GM12875 (cell line): ENCODE data around the gene SDC1.
A peak's percentile ranks its signal among the peaks of the same experiment; 100 is the strongest.

ENCODE experiments used
- H3K4me3 ChIP-seq: one replicate; pipeline ENCODE4 v1.5.1; 2011; ENCODE audit warnings: low read depth, low read length, control low read depth
- TF ChIP-seq, protein P1 (sequence below): IDR thresholded peaks from 2 replicates; pipeline ENCODE4 v1.5.1; 2011; ENCODE audit warnings: low read depth, mild to moderate bottlenecking, control low read depth, inconsistent platforms, low read length, moderate library complexity, borderline replicate concordance; ENCODE audit not compliant: insufficient read depth

SDC1 gene

DNA sequence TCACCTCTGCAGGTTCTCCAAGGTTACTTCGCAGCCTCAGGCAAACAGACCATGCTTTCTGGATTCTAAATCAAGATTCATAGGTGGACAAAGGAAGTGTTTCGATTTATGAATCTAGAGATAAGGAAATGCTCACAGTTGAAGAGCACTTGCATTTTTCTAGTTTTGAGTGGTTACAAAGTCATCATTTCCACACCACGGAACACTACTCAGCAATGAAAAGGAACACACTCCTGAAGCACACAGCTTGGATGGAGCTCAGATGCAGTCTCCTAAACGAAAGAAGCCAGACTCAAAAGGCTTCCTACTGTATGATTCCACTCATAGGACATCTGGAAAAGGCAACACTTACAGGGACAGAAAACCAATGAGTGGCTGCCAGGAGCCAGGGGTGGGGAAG, 31.7 kb downstream of the SDC1 start:
- TF ChIP-seq, protein P1, sequence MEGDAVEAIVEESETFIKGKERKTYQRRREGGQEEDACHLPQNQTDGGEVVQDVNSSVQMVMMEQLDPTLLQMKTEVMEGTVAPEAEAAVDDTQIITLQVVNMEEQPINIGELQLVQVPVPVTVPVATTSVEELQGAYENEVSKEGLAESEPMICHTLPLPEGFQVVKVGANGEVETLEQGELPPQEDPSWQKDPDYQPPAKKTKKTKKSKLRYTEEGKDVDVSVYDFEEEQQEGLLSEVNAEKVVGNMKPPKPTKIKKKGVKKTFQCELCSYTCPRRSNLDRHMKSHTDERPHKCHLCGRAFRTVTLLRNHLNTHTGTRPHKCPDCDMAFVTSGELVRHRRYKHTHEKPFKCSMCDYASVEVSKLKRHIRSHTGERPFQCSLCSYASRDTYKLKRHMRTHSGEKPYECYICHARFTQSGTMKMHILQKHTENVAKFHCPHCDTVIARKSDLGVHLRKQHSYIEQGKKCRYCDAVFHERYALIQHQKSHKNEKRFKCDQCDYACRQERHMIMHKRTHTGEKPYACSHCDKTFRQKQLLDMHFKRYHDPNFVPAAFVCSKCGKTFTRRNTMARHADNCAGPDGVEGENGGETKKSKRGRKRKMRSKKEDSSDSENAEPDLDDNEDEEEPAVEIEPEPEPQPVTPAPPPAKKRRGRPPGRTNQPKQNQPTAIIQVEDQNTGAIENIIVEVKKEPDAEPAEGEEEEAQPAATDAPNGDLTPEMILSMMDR: no peak
- H3K4me3 ChIP-seq: no peak overlapping the region

DNA sequence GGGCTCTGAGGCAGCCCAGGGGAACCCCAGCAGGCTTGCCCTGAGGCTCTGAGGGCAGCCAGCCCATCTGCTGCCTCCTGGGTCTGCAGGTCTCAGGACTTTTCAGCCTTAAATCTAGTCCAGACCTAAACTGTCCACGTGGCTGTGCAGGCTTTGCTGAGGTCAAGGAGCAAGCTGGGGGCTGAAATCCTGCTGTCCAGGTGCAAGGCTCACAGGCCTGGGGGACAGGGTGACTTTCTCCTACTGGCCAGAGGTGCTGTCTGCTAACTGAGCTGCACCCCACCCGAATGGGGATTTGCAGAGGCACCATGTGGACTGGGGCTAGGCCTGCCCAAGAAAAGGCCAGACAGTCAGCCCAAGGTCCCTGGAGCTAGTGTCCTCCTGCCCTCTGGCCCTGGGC, 32.1 kb downstream of the SDC1 start:
- TF ChIP-seq, protein P1: no peak
- H3K4me3 ChIP-seq: no peak overlapping the region

DNA sequence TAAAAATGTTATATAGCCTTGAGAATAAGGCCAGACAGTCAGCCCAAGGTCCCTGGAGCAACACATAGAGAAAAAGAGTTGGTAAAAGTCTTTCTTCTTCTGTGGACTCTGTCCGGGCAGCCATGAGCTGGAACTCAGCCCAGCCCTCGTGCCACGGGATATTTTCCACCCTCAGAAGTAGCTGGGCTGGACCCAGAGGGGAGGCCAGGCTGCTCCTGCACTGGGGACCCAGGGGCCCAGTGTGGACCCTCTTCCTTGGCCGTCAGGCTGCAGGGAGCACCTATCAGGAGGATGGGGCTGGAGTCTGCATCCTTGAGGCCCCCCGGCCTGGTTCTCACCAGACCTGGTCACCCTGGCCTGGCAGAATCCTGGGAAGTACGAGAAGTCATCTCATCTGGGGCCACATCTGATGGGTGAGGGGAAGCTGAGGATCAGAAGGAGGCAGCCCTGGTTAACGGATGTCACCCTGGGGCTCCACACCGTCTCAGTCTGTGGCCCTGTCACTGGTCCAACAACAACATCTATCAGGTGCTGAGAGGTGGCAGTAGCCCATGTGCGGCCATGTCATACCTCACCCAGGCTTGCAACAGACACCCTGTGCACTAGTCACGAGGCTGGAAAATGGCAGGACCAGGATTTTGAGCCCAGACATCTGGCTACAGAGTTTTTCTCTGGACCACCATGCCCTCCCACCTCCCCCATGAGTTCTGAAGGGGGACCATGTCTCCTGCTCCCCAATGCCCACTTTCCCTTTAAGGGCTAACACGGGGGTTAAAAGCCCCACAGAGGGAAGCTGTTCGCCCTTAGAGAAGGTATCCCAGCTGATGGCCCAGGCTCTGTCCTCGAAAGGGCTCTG, 33.0 kb downstream of the SDC1 start:
- TF ChIP-seq, protein P1: no peak
- H3K4me3 ChIP-seq: no peak overlapping the region

DNA sequence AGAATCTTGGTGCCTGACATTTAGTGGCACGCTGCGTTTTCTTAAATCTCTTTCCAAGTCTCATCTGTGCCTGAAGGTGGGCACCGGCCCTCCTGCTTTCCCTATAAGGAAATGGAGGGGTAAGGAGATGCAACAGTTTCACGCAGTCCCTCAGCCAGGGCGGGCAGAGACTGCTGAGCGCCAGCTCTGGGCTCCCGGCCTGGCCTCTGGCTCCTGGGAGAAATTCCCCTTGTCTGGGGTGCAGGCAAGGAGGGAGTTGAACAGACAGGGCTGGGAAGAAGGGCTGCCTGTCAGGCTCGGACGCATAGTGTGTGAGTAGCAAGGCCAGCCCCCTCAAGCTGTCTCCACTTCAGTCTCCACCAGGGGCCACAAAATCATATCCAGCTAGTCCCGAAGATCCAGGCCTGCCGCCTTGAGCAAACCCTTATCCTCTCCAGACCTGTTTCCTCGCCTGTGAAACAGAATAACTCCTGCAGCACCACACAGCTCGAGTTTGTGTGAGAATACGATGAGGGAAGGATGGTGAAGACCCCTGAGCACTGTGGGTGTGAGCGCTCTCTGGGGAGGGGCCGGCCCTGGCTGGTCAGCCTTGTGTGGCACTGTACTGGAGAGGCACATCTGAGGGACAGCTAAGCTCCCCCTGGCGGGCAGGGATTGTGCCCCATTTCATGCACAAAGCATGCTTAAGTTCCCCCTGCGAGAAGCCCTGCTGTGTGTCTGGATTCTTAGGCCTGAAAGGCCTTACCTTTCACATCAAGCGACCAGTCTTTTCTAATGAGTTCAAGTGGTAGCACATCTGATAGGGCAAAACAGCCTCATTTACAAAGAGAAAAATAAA, 33.8 kb downstream of the SDC1 start:
- no peak overlapping the region for H3K4me3 ChIP-seq
- TF ChIP-seq, protein P1: peak; percentile 51

DNA sequence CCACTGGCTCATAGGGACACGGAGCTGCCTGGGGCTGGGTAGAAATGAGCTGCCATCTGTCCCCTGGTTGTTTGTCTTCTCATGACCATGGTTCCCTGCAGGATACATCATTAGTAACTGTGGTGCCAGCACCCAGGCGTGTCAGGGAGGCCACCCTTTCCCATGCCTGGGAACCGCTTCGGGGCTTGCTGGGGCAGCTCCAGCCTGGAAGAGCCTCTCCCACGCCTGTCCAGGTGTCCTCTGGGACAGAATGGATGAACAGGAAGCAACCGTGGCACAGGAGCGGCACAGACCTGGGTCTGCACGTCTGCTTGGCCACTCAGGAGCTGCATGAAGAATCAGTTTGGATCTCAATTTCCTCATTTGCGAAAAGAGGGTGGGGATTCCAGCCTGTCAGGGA, 34.8 kb downstream of the SDC1 start:
- TF ChIP-seq, protein P1: no peak
- no peak overlapping the region for H3K4me3 ChIP-seq

DNA sequence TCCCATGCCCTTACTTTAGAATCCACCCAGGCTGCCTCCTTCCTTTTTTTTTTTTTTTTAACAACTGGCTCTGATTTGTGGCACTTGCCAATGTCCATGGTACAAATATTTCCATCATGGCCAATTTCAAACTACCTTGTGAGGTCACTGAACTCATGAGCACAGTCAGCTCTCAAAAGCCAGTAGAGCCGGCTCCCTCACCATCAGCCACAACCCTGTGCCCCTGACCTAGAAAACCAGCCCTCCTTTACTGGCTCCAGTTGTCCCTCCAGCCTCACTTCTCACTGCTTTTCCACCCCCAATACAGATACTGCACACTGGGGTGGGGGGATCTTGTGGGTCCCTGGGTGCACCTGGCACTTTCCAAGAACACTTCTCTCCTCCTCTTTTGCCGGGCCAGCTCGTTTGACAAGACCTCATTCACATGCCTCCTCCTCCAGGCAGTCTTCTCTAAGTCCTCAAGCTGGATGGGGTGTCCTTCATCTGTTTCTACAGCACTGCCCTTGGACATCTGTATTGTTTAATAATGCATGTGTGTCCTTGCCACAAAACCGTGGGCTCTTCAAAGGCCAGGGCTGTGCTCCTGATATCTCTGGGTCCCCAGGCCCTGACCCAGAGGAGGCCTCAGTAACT, 35.5 kb downstream of the SDC1 start:
- TF ChIP-seq, protein P1: no peak
- no peak overlapping the region for H3K4me3 ChIP-seq

DNA sequence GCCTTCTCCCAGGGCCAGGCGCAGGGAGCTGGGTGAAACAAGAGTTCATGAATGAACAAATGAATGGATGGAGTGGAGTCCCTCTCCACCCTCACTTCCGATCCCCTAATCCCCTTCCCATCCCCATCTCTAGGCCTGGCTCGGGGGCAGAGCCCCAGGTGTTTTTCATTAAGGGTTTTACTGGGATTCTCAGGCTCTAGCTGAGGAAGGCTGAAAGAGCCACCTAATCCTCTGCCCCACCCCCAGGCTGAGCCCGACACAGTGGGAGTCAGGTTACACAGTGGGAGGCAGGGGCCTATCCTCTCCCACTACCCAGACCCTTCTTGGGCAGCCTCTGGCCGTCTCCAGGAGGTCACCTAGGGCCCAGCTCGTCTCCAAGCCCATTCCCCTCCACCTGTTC, 36.1 kb downstream of the SDC1 start:
- no peak overlapping the region for H3K4me3 ChIP-seq
- TF ChIP-seq, protein P1: no peak
